ENCODE measurements around the gene ARNT2.
"Not testable (repeated sequence)": the region's sequence is repeated elsewhere in the genome, so short reads cannot be mapped to it uniquely, and the experiment has no call there.

ARNT2 gene

GRCh38 chr15:80404057-80404760 is at the start of gene ARNT2:
Gene ARNT2, plus strand, starts transcription at chr15:80404382. Its CDS starts 134 bp downstream, at chr15:80404516.
- no peak for DNase-seq
- H3K27ac Mint-ChIP-seq = no peak within 1 kb of the TSS
- peak within 1 kb of the TSS; percentile 47 for H3K4me3 Mint-ChIP-seq
- no peaks in the 10 kb centered on the region for H3K36me3 Mint-ChIP-seq (ENCODE audit: low read depth)
- H3K27me3 Mint-ChIP-seq = peaks cover 78% of the 10 kb centered on the region
- no peaks in the 10 kb centered on the region for H3K9me3 Mint-ChIP-seq
- peaks cover 4% of the 10 kb centered on the region for H3K4me1 Mint-ChIP-seq (ENCODE audit: low read depth)

GRCh38 chr15:80367094-80367493 is 37.1 kb upstream of the ARNT2 start:
- peaks cover 16% of the 10 kb centered on the region for H3K27me3 Mint-ChIP-seq
- no peak for DNase-seq
- H3K4me1 Mint-ChIP-seq (ENCODE audit: low read depth) = no peaks in the 10 kb centered on the region
- H3K36me3 Mint-ChIP-seq (ENCODE audit: low read depth) = no peaks in the 10 kb centered on the region
- H3K4me3 Mint-ChIP-seq = no peak overlapping the region
- peaks cover 29% of the 10 kb centered on the region for H3K9me3 Mint-ChIP-seq
- no peak overlapping the region for H3K27ac Mint-ChIP-seq

- H3K27me3 Mint-ChIP-seq = peaks cover 14% of the 10 kb centered on the region
Measured at GRCh38 chr15:80367661-80368060, 36.5 kb upstream of the ARNT2 start.

GRCh38 chr15:80371924-80372323 is 32.3 kb upstream of the ARNT2 start:
- no peak overlapping the region for H3K27ac Mint-ChIP-seq
- H3K4me3 Mint-ChIP-seq = no peak overlapping the region
- peaks cover 18% of the 10 kb centered on the region for H3K27me3 Mint-ChIP-seq
- no peak for DNase-seq
- H3K4me1 Mint-ChIP-seq (ENCODE audit: low read depth) = no peaks in the 10 kb centered on the region
- H3K36me3 Mint-ChIP-seq (ENCODE audit: low read depth) = no peaks in the 10 kb centered on the region
- H3K9me3 Mint-ChIP-seq = peaks cover 20% of the 10 kb centered on the region

More at GRCh38 chr15:80367661-80368060, 36.5 kb upstream of the ARNT2 start:
- no peak overlapping the region for H3K27ac Mint-ChIP-seq
- H3K9me3 Mint-ChIP-seq = peaks cover 29% of the 10 kb centered on the region
- no peak for DNase-seq
- H3K4me3 Mint-ChIP-seq = no peak overlapping the region
- no peaks in the 10 kb centered on the region for H3K36me3 Mint-ChIP-seq (ENCODE audit: low read depth)
- H3K4me1 Mint-ChIP-seq (ENCODE audit: low read depth) = no peaks in the 10 kb centered on the region

GRCh38 chr15:80374441-80374840 is 29.7 kb upstream of the ARNT2 start:
- Mint-ChIP-seq H3K27me3 (peaks cover 34% of the 10 kb centered on the region), H3K4me3 (no peak overlapping the region), H3K9me3 (peaks cover 1% of the 10 kb centered on the region), H3K4me1 (ENCODE audit: low read depth) (no peaks in the 10 kb centered on the region), H3K27ac (no peak overlapping the region), H3K36me3 (ENCODE audit: low read depth) (no peaks in the 10 kb centered on the region)
- DNase-seq = no peak

GRCh38 chr15:80375968-80376891 is 28.0 kb upstream of the ARNT2 start:
- Mint-ChIP-seq H3K4me3 (no peak overlapping the region), H3K27me3 (peaks cover 45% of the 10 kb centered on the region), H3K4me1 (ENCODE audit: low read depth) (no peaks in the 10 kb centered on the region), H3K36me3 (ENCODE audit: low read depth) (no peaks in the 10 kb centered on the region), H3K9me3 (no peaks in the 10 kb centered on the region), H3K27ac (no peak overlapping the region)
- no peak for DNase-seq

GRCh38 chr15:80379693-80380092 is 24.5 kb upstream of the ARNT2 start:
- H3K27ac Mint-ChIP-seq = no peak overlapping the region
- no peak overlapping the region for H3K4me3 Mint-ChIP-seq
- no peaks in the 10 kb centered on the region for H3K36me3 Mint-ChIP-seq (ENCODE audit: low read depth)
- H3K27me3 Mint-ChIP-seq = peaks cover 47% of the 10 kb centered on the region
- no peaks in the 10 kb centered on the region for H3K9me3 Mint-ChIP-seq
- no peak for DNase-seq
- H3K4me1 Mint-ChIP-seq (ENCODE audit: low read depth) = no peaks in the 10 kb centered on the region

GRCh38 chr15:80380154-80380553 is 24.0 kb upstream of the ARNT2 start:
- Mint-ChIP-seq H3K36me3 (ENCODE audit: low read depth) (no peaks in the 10 kb centered on the region), H3K27ac (no peak overlapping the region), H3K27me3 (peaks cover 47% of the 10 kb centered on the region), H3K9me3 (no peaks in the 10 kb centered on the region), H3K4me1 (ENCODE audit: low read depth) (no peaks in the 10 kb centered on the region), H3K4me3 (no peak overlapping the region)
- no peak for DNase-seq

GRCh38 chr15:80382285-80382684 is 21.9 kb upstream of the ARNT2 start:
- Mint-ChIP-seq H3K27me3 (peaks cover 41% of the 10 kb centered on the region), H3K4me3 (no peak overlapping the region), H3K4me1 (ENCODE audit: low read depth) (no peaks in the 10 kb centered on the region), H3K27ac (no peak overlapping the region), H3K36me3 (ENCODE audit: low read depth) (no peaks in the 10 kb centered on the region), H3K9me3 (no peaks in the 10 kb centered on the region)
- no peak for DNase-seq

- H3K9me3 Mint-ChIP-seq = no peaks in the 10 kb centered on the region
- DNase-seq = no peak
- H3K27me3 Mint-ChIP-seq = peaks cover 38% of the 10 kb centered on the region
- no peaks in the 10 kb centered on the region for H3K4me1 Mint-ChIP-seq (ENCODE audit: low read depth)
- no peak overlapping the region for H3K4me3 Mint-ChIP-seq
- H3K27ac Mint-ChIP-seq = no peak overlapping the region
- no peaks in the 10 kb centered on the region for H3K36me3 Mint-ChIP-seq (ENCODE audit: low read depth)
Measured at GRCh38 chr15:80384432-80384831, 19.8 kb upstream of the ARNT2 start.

- H3K36me3 Mint-ChIP-seq (ENCODE audit: low read depth) = no peaks in the 10 kb centered on the region
- no peak overlapping the region for H3K27ac Mint-ChIP-seq
- no peak overlapping the region for H3K4me3 Mint-ChIP-seq
- no peaks in the 10 kb centered on the region for H3K4me1 Mint-ChIP-seq (ENCODE audit: low read depth)
- H3K9me3 Mint-ChIP-seq = no peaks in the 10 kb centered on the region
- H3K27me3 Mint-ChIP-seq = peaks cover 33% of the 10 kb centered on the region
- DNase-seq = no peak
Measured at GRCh38 chr15:80386151-80386550, 18.0 kb upstream of the ARNT2 start.

GRCh38 chr15:80388326-80388725 is 15.9 kb upstream of the ARNT2 start:
- peaks cover 21% of the 10 kb centered on the region for H3K27me3 Mint-ChIP-seq
- no peaks in the 10 kb centered on the region for H3K9me3 Mint-ChIP-seq
- no peak overlapping the region for H3K4me3 Mint-ChIP-seq
- no peaks in the 10 kb centered on the region for H3K36me3 Mint-ChIP-seq (ENCODE audit: low read depth)
- no peak overlapping the region for H3K27ac Mint-ChIP-seq
- H3K4me1 Mint-ChIP-seq (ENCODE audit: low read depth) = no peaks in the 10 kb centered on the region
- DNase-seq = no peak

GRCh38 chr15:80389370-80389769 is 14.8 kb upstream of the ARNT2 start:
- Mint-ChIP-seq H3K4me3 (no peak overlapping the region), H3K27me3 (peaks cover 21% of the 10 kb centered on the region), H3K27ac (no peak overlapping the region), H3K9me3 (no peaks in the 10 kb centered on the region), H3K36me3 (ENCODE audit: low read depth) (no peaks in the 10 kb centered on the region), H3K4me1 (ENCODE audit: low read depth) (no peaks in the 10 kb centered on the region)
- no peak for DNase-seq

GRCh38 chr15:80390942-80391341 is 13.2 kb upstream of the ARNT2 start:
- H3K4me1 Mint-ChIP-seq (ENCODE audit: low read depth); H3K36me3 Mint-ChIP-seq (ENCODE audit: low read depth); H3K27ac Mint-ChIP-seq; H3K9me3 Mint-ChIP-seq; H3K4me3 Mint-ChIP-seq; DNase-seq: not testable (repeated sequence)
- H3K27me3 Mint-ChIP-seq = peaks cover 26% of the 10 kb centered on the region

- Mint-ChIP-seq H3K4me1 (ENCODE audit: low read depth) (no peaks in the 10 kb centered on the region), H3K27me3 (peaks cover 55% of the 10 kb centered on the region), H3K9me3 (no peaks in the 10 kb centered on the region), H3K27ac (no peak overlapping the region), H3K4me3 (no peak overlapping the region), H3K36me3 (ENCODE audit: low read depth) (no peaks in the 10 kb centered on the region)
- DNase-seq = no peak
Measured at GRCh38 chr15:80395616-80396015, 8.6 kb upstream of the ARNT2 start.

Data from activated T-cell treated with anti-CD3 and anti-CD28 coated beads, Interleukin-2, amount 50 U/mL, for 24 hours (primary cell).